H1 (cell line): ENCODE measurements around the gene ADSS2. TPM values are rescaled to one million over a fixed set of nuclear protein-coding genes. Genes with fewer than 3 reads are reported as not detected.
A peak's percentile ranks its signal among the peaks of the same experiment; 100 is the strongest.
"Not testable (repeated sequence)": the region's sequence is repeated elsewhere in the genome, so short reads cannot be mapped to it uniquely, and the experiment has no call there.

Source experiments
- CTCF ChIA-PET: fragments of 300-600 bp; sonication (Branson Sonifier 250); formaldehyde crosslinking; loops from one replicate; lab custom pipeline; 2021; ENCODE audit not compliant: partially characterized antibody; lab: Charles Lee
- POLR2A ChIA-PET: fragments of 300-600 bp; sonication (Branson Sonifier 250); formaldehyde crosslinking; loops from one replicate; lab custom pipeline; 2021; ENCODE audit warnings: inconsistent platforms; ENCODE audit not compliant: partially characterized antibody; lab: Charles Lee
- DNase-seq, 2 experiments: peaks; one replicate each; pipeline versions ENCODE4 v3.0.0 to v3.0.0-alpha.2; 2010 to 2022; ENCODE audit warnings: low spot score in 2 of 2, low read depth in 1 of 2, mixed read lengths in 1 of 2
- FAIRE-seq: peaks from 2 replicates; lab custom pipeline; 2011; peaks lifted over from hg19 to GRCh38; lab: Jason Lieb, UNC
- H2AFZ ChIP-seq: 2 replicates; pipeline ENCODE4 v1.8.1; 2012; ENCODE audit warnings: low read length, inconsistent platforms
- H2AK5ac ChIP-seq: 2 replicates; pipeline ENCODE4 v1.6.1; 2013; ENCODE audit warnings: low read depth, low read length
- H2BK120ac ChIP-seq: replicated peaks from 2 replicates; pipeline ENCODE3; 2013; ENCODE audit warnings: low read depth, low read length, inconsistent platforms
- H2BK12ac ChIP-seq: 2 replicates; pipeline ENCODE4 v1.6.1; 2013; ENCODE audit warnings: low read depth, low read length
- H2BK15ac ChIP-seq: 2 replicates; pipeline ENCODE4 v1.6.1; 2013; ENCODE audit warnings: low read length
- H2BK20ac ChIP-seq: 2 replicates; pipeline ENCODE4 v1.6.1; 2013; ENCODE audit warnings: low read length
- H2BK5ac ChIP-seq: 2 replicates; pipeline ENCODE4 v1.6.1; 2013; ENCODE audit warnings: low read depth, low read length
- H3K14ac ChIP-seq: 2 replicates; pipeline ENCODE4 v1.6.1; 2013; ENCODE audit warnings: inconsistent platforms; ENCODE audit not compliant: insufficient read length
- H3K18ac ChIP-seq: 2 replicates; pipeline ENCODE4 v1.6.1; 2013; ENCODE audit warnings: low read length; ENCODE audit errors: extremely low read depth
- H3K23ac ChIP-seq: 2 replicates; pipeline ENCODE4 v1.6.1; 2013; ENCODE audit warnings: inconsistent platforms; ENCODE audit not compliant: insufficient read length
- H3K23me2 ChIP-seq: 2 replicates; pipeline ENCODE4 v1.6.1; 2013; ENCODE audit warnings: low read depth, low read length
- H3K27ac ChIP-seq: 2 replicates; pipeline ENCODE4 v1.6.1; 2011; ENCODE audit warnings: low read depth, low read length, inconsistent platforms
- H3K27me3 ChIP-seq, 4 experiments: replicated peaks in 1 of 4; 1 replicate in 1 of 4; 2 replicates in 3 of 4; pipeline versions ENCODE4 v1.6.1 to v1.8.1; 2011 to 2013; ENCODE audit warnings: low read length in 3 of 4, mild to moderate bottlenecking in 3 of 4, inconsistent platforms in 2 of 4, mixed read lengths in 2 of 4, moderate library complexity in 1 of 4; ENCODE audit not compliant: control insufficient read depth in 3 of 4, insufficient read depth in 3 of 4; ENCODE audit errors: extremely low read depth in 1 of 4
- H3K36me3 ChIP-seq, 4 experiments: 2 replicates each; pipeline versions ENCODE4 v1.6.1 to v1.8.1; 2011 to 2013; ENCODE audit warnings: mild to moderate bottlenecking in 4 of 4, low read length in 3 of 4, moderate library complexity in 2 of 4, control low read depth in 1 of 4, inconsistent platforms in 1 of 4; ENCODE audit not compliant: insufficient read depth in 4 of 4, control insufficient read depth in 2 of 4
- H3K4ac ChIP-seq: replicated peaks from 2 replicates; pipeline ENCODE3; 2013; ENCODE audit warnings: low read length, low read depth, mixed read lengths, inconsistent platforms; ENCODE audit not compliant: insufficient read length
- H3K4me1 ChIP-seq, 4 experiments: replicated peaks in 1 of 4; 1 replicate in 1 of 4; 2 replicates in 3 of 4; pipeline versions ENCODE4 v1.6.1 to v1.8.1; 2011 to 2013; ENCODE audit warnings: low read length in 3 of 4, inconsistent platforms in 2 of 4, mixed read lengths in 1 of 4; ENCODE audit not compliant: insufficient read depth in 4 of 4, control insufficient read depth in 3 of 4
- H3K4me2 ChIP-seq, 2 experiments: 2 replicates each; pipeline versions ENCODE4 v1.6.1 to v1.8.1; 2011 to 2013; ENCODE audit warnings: low read depth in 2 of 2, low read length in 2 of 2, control low read depth in 1 of 2, inconsistent platforms in 1 of 2, mild to moderate bottlenecking in 1 of 2; ENCODE audit not compliant: insufficient read depth in 1 of 2
- H3K4me3 ChIP-seq, 4 experiments: fragments of 200-600, 300-600 bp in 1 of 4; sonication (generic), shearing (Covaris generic), sonication (Bioruptor Twin) in 1 of 4; 2 replicates each; pipeline versions ENCODE4 v1.5.1 to v1.8.1; 2011 to 2016; ENCODE audit warnings: low read length in 4 of 4, low read depth in 3 of 4, control low read depth in 2 of 4, inconsistent platforms in 2 of 4, mild to moderate bottlenecking in 2 of 4, mixed read lengths in 1 of 4, moderate library complexity in 1 of 4; ENCODE audit not compliant: insufficient read depth in 2 of 4; ENCODE audit errors: extremely low read depth in 1 of 4
- H3K56ac ChIP-seq: replicated peaks from 2 replicates; pipeline ENCODE3; 2013; ENCODE audit warnings: low read depth, mild to moderate bottlenecking, mixed read lengths, low read length, inconsistent platforms; ENCODE audit not compliant: insufficient read length
- H3K79me1 ChIP-seq: 2 replicates; pipeline ENCODE4 v1.6.1; 2013; ENCODE audit warnings: low read depth, low read length, control low read depth
- H3K79me2 ChIP-seq, 2 experiments: 2 replicates each; pipeline versions ENCODE4 v1.6.1 to v1.8.1; 2012 to 2013; ENCODE audit warnings: low read length in 2 of 2, mild to moderate bottlenecking in 2 of 2, inconsistent platforms in 1 of 2; ENCODE audit not compliant: insufficient read depth in 2 of 2, control insufficient read depth in 1 of 2
- H3K9ac ChIP-seq, 4 experiments: replicated peaks in 1 of 4; 1 replicate in 1 of 4; 2 replicates in 3 of 4; pipeline versions ENCODE4 v1.6.1 to v1.8.1; 2011 to 2013; ENCODE audit warnings: low read depth in 3 of 4, low read length in 3 of 4, control low read depth in 2 of 4, mild to moderate bottlenecking in 2 of 4, moderate library complexity in 2 of 4, inconsistent platforms in 1 of 4; ENCODE audit errors: extremely low read depth in 1 of 4
- H3K9me3 ChIP-seq, 2 experiments: 2 replicates each; pipeline versions ENCODE4 v1.6.1 to v1.8.1; 2012 to 2013; ENCODE audit warnings: mild to moderate bottlenecking in 2 of 2, moderate library complexity in 2 of 2, control low read depth in 1 of 2, inconsistent platforms in 1 of 2, low read depth in 1 of 2, low read length in 1 of 2, mixed read lengths in 1 of 2; ENCODE audit not compliant: insufficient read depth in 2 of 2
- H4K20me1 ChIP-seq, 2 experiments: replicated peaks in 1 of 2; 2 replicates each; pipeline versions ENCODE3 to v1.8.1; 2011 to 2013; ENCODE audit warnings: inconsistent platforms in 2 of 2, low read length in 2 of 2, mild to moderate bottlenecking in 1 of 2; ENCODE audit not compliant: insufficient read depth in 2 of 2, control insufficient read depth in 1 of 2
- H4K5ac ChIP-seq: 2 replicates; pipeline ENCODE4 v1.6.1; 2013; ENCODE audit warnings: low read length, low read depth, mixed read lengths, inconsistent platforms; ENCODE audit not compliant: insufficient read length
- H4K8ac ChIP-seq: 2 replicates; pipeline ENCODE4 v1.8.0; 2013; ENCODE audit warnings: mild to moderate bottlenecking, moderate library complexity, low read length, inconsistent platforms; ENCODE audit not compliant: insufficient read depth; ENCODE audit errors: extremely low read depth
- H4K91ac ChIP-seq: replicated peaks from 2 replicates; pipeline ENCODE3; 2013; ENCODE audit warnings: low read length, mixed read lengths, inconsistent platforms; ENCODE audit not compliant: insufficient read length
- WGBS, 2 experiments: shearing (Covaris generic) in 1 of 2; methylation state at CpG; one replicate each; pipeline versions ENCODE4 v1.1.6 to v1.1.7; 2013 to 2015; ENCODE audit warnings: low lambda C conversion rate in 2 of 2, mixed read lengths in 2 of 2, inconsistent platforms in 1 of 2, low coverage in 1 of 2, missing lambda C conversion rate in 1 of 2; ENCODE audit not compliant: insufficient replicate concordance in 2 of 2, insufficient coverage in 1 of 2, insufficient read length in 1 of 2; ENCODE audit errors: extremely low coverage in 1 of 2, missing lambda C conversion rate in 1 of 2; 5-methylcytosine and 5-hydroxymethylcytosine counted together
- polyA plus RNA-seq, 7 experiments: library from polyadenylated mRNA; depleted of rRNA in 3 of 7; stranded (reverse) in 5 of 7; unstranded in 2 of 7; fragments of >200 nt in 5 of 7; fragments of 200-250 nt in 2 of 7; gene quantifications; 1 replicate in 5 of 7; 2 replicates in 1 of 7; 4 replicates in 1 of 7; pipeline versions ENCODE4 v1.2.1 to v1.2.3, GENCODE V29; 2011 to 2013; ENCODE audit warnings: missing spikeins in 2 of 7, mixed read lengths in 2 of 7
- total RNA-seq: library from RNA; stranded (reverse); fragmentation: NEBNext Ultra II Directional; extraction: Animal tissue kit (Norgen Biotek cat#: 25700); gene quantifications from 2 replicates; pipeline ENCODE4 v1.2.1, GENCODE V29; 2021

Gene ADSS2
- total and polyA plus RNA-seq, 2 of the 8 experiments (the other 6 are each of a cell fraction or from before 2014, with no cell fraction given) = 29.8 to 108 TPM

DNA sequence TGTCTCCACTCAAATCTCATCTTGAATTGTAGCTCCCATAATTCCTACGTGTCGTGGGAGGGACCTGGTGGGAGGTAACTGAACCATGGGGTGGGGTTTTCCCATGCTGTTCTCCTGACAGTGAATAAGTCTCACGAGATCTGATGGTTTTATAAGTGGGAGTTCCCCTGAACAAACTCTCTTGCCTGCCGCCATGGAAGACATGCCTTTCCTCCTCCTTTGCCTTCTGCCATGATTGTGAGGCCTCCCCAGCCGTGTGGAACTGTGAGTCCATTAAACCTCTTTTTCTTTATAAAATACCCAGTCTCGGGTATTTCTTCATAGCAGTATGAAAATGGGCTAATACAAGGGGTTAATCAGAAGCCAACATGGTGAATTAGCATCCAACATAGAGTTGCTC, 86.4 kb downstream of the ADSS2 start:
- H3K14ac ChIP-seq, H2BK120ac ChIP-seq, H3K4me3 ChIP-seq, H3K79me1 ChIP-seq, DNase-seq, H4K91ac ChIP-seq, H3K56ac ChIP-seq, H3K4me2 ChIP-seq, H2BK20ac ChIP-seq, H3K79me2 ChIP-seq, H3K9ac ChIP-seq, FAIRE-seq, H4K5ac ChIP-seq, H3K9me3 ChIP-seq, H2AK5ac ChIP-seq, H3K18ac ChIP-seq, H2BK12ac ChIP-seq, H4K20me1 ChIP-seq, H3K4me1 ChIP-seq, H2AFZ ChIP-seq, H3K23ac ChIP-seq, H3K27ac ChIP-seq, H3K4ac ChIP-seq, H4K8ac ChIP-seq, H3K27me3 ChIP-seq, H2BK5ac ChIP-seq, POLR2A ChIA-PET, H3K36me3 ChIP-seq, H3K23me2 ChIP-seq: not testable (repeated sequence)
- 87% methylated on average over 6 of the region's 6 CpGs; no CpG with 5 or more reads in 1 of the 2 experiments for WGBS, 2 experiments
- H2BK15ac ChIP-seq = 0 out of 2 replicates have a peak overlapping the region, but pooled peaks have one; percentile 65
- CTCF ChIA-PET = interaction anchor here (1.2 kb wide), 1 partner anchor 64 kb away, joined by 3 read pairs; no protein-coding TSS in a partner anchor
